NCI-H2081 (cell line): Measurements from ENCODE around the gene ASPG.
A peak's percentile ranks its signal among the peaks of the same experiment; 100 is the strongest.

Source experiments
- DNase-seq, 2 experiments: peaks; one replicate each; lab custom pipeline; 2025; lab: John Stamatoyannopoulos, UW

Gene ASPG

DNA sequence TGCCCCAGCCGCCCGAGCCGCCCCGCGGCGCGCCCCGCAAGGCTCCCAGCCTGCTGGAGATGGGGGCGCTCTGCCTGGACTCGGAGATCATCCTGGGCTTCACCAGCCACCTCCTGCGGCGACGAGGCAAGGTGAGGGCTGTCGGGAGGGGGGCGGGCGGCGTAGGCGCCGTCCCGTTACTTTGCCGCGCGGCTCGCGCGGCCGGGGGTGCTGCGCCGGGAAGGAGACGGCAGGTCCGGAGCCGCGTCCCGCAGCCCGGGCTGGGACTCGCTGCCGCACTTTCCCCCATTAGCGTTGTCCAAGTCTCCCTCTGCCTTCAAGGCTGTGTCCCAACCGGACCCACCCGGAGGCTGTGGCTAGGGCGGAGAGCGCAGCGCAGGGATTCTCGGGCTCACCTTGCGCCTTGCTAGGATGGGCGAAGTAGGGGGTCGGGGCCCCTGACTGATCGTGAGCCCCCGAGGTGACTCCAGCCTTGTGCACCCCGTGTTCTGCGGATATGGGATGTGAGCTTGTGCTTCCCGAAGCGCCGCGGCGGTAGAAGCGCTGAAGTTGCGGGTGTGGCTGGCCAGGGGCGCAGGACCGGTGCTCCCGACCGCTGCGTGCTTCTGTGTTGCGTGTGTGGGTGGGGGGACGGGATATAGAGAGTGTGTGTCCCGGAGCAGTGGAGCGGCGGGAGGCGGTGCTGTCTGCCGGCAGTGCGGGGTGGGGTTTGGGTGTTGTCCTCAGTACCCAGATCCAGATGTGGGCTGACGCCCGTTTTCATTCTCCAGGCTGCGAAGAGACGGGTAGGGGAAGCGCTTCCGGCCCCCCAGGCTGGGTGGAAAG, 51.2 kb downstream of the ASPG start:
- DNase-seq: no peak

- peak in 1 of 2 experiments; percentile 24 for DNase-seq
Measured at GRCh38 chr14:104137297-104138097, 52.0 kb downstream of the ASPG start.

DNA sequence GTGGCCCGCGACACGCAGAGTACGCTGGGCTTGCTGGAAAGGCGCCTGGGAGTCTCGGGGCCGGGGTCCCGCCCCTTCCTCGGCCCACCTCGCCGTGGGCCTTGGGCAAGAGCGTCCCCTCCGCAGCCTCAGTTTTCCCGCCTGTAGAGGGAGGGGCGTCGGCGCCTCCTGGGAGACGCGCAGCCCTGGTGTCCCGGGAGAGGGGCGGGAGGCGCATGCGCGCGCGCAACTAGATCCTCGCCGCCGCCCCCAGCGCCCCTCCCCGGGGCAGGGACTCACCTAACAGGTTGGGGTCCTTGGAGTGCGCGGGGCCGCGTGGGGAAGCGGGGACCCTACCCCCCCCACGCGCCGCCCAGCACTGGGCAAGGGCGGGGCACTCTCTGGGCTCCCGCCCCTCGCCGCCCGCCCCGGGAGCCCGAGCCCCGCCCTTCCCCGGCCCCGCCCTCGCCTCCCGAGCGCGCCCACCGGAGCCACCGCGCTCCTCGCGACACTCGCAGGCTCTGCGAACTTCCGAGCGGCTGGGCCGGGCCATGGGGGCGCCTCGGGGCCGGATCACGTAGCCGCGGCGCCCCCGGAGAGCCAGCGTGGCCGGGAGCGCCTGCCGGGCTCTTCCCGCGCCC, 52.7 kb downstream of the ASPG start, which contains the start of gene KIF26A:
KIF26A (plus strand) TSS at position 490 of the 620 bp plus-strand sequence. CDS start 136 bp downstream, outside the sequence.
- peak in 1 of 2 experiments; percentile 37 for DNase-seq

DNA sequence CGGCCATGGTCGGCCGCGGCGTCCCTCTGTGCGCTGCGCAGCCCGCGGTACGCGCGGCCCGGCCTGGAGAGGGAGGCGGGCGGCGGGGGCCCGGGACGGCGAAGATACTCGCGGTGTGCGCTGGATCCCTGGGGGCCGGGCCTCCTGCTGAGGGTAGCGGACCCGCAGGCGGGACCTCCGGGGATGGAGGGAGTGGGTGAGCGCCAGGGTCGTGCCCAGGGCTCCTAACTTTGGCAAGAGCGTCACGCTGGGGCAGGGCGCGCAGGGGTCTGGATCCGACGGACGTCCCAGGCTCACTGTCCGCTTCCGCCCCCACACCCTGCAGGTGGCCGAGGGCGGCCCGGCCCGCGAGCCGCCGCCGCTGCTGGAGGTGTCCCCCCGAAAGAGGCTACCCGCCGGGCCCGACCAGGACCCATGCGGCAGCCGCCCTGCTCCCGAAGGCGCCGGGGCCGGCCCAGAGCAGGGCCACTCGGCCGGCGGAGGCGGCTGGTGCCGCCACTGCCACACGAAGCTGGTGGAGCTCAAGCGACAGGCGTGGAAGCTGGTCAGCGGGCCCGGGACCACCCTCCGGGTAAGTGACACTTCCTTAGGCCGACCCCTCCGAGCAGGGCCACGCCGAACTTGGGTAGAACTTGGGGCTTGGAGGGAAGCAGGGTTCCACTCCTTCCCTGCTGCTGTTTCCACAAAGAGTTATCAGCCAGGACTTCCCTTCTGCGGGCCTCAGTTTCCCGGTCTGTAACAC, 53.4 kb downstream of the ASPG start:
- no peak for DNase-seq

DNA sequence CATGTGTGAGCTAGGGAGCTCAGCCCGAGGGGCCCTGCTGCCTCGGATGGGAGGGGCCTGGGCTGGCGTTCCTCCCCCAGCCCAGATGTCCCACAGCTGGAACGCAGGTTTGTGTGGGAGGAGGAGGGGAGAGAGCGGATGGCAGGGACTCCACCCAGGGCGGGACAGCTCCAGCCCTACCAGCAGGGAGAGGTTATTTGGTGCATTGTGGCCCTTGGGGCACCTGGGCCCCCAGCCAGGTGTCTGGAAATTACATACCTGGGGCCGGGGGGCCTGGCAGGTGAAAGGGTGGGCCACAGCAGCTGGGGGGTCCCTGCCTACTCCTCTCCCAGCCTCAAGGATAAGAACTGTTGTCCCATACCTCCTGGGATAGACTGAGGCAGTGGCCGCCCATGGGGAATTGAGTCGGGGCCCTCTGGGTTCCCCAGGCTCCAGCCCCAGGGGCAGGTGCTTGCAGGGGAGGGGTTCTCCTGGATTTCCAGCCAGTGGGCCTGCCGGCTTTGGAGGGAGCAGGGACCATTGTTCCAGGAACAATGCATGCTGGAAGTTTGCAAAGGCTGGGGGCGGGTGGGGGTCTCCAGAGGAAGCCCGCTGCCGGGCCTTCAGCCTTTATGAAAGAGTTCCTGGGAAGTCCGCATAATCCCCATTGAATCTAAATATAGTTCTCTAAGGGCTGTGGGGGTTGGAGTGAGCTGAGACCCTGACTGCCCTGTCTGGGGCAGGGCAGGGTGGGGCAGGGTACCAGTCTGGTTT, 54.1 kb downstream of the ASPG start:
- no peak for DNase-seq

- no peak for DNase-seq
Measured at GRCh38 chr14:104140213-104140462, 54.6 kb downstream of the ASPG start.

DNA sequence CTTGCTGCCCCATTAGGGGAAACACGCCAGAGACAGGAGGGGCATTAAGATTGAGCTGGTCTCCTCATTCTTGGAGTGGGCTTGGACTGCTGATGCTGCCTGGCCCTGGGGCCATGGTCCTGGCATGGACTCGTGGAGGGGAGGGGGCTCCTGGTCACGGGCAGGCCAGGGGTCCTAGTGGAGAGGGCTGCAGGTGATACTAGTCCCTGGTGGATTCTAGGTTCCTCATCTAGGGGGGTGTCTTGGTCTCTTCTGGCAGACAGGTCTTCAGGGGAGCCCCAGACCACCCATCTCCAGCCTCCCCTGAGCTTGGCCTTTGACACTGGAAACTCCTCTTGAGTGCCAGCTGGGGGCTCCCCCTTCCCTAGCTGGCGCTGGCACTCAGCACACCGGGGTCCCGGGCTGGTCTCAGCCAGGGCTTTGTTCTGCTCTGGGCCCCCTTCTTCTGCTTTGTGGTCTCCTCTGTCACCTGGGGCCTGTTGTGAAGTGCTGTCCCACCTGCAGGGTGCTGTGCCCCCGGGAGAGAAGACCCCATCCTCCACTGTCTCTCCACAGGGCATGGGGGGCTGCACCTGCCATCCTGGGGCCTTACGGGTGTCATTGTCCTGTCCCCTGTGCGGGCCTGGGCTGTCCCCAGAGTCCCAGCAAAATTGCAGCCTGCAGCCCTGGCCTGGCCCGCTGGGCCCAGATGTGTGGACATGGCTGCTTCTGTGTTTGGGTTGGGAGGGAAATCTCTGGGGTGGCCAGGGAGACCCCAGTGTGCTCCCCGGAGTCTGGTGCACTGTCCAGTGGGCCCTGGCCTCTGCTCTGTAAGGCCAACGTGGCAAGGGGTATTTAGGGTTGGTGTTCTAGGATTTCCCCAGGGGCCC, 55.2 kb downstream of the ASPG start:
- DNase-seq: no peak

GRCh38 chr14:104141621-104142091, 56.2 kb downstream of the ASPG start:
- no peak for DNase-seq

GRCh38 chr14:104142136-104142945, 56.8 kb downstream of the ASPG start:
- DNase-seq: no peak

GRCh38 chr14:104142946-104143470, 57.5 kb downstream of the ASPG start:
- no peak for DNase-seq

DNA sequence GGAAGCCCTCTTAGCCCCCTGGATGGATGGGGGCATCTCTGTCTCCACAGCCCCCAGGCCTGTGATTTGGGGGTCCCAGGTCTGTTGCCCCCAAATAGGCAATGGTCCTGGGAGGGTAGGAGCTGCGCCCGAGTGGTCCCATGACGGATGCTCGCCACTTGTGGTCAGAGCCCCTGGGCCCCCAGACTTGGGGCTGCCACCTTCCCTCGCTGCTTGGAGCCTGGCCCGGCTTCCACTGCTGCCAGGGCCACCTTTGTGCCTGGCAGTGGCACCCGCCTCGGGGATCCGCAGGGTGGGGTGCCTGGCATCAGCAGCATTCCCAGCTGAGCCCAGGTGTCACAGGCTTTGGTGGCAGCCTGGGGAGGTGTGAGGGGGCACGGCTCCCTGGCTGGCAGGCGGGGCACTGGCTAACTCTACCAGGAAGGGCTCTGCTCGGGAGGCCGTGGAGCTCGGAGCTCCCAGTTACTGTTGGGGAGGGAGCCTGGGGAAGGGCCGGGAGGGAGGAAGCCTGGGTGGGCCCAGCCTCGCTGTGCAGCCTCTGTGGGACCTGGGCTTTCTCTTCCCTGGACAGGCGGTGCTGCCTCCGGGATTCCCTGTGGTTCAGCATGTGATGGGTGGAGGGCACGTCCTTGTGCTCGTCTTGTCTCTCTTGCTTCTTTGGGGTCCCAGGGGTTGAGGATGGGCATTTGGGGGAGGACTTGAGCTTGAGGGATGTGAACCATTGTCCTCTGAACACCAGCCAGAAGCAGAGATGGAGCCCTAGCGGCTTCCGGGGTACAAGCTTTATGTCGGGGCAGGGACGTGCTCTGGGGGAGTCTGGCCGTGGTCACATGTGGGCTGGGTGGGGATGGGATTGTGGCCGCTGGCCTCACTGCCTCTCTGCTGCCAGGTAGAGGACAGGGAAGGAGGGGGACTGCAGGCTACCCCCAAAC, 58.3 kb downstream of the ASPG start:
- DNase-seq: no peak

- DNase-seq: no peak
Measured at GRCh38 chr14:104144453-104144790, 58.9 kb downstream of the ASPG start.

GRCh38 chr14:104144911-104145825, 59.7 kb downstream of the ASPG start:
- no peak for DNase-seq

- no peak for DNase-seq
Measured at GRCh38 chr14:104145826-104146601, 60.5 kb downstream of the ASPG start.

DNA sequence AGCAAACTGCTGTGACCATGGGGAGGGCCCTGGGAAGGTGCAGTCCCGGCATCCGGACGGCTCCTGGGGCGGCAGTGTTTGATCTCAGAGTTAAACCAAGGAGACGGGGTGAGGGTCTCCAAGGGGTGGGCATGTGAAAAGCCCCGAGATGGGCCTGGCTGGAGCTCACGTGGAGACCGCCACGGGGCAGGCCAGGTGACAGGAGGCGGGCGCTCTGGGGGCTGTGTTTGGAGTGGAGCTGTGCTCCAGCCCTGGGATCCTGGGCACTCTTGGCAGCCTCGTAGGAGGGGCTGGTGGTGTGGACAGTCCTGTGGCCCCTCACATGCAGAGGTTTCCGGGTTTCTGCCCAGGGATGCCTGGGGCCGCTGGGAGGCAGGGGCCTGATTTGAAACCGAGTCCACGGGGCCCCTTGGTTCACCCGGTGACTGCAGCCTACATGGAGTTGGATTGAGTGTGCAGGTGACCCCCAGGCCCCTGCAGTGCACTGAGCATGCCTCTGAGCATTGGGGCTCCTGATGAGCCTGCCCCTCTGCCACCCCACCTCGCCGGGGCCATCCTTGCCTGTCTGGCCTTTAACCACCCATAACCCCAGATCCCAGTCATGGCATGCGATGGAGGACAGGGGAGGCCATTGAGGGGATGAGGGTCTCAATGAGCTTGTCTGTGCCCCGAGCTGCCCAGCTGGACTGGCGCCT, 61.3 kb downstream of the ASPG start:
- no peak for DNase-seq
